ENCODE measurements around the gene FARSA. TPM values are rescaled to one million over a fixed set of nuclear protein-coding genes. Genes with fewer than 3 reads are reported as not detected.

The FARSA gene
- total RNA-seq, 1 experiment from 2014 or later, result 194 TPM

GRCh38 chr19:12899891-12900518 lies 33.5 kb downstream of the FARSA start:
- CTCF ChIA-PET, result no interaction called here

GRCh38 chr19:12896460-12896859 lies 37.1 kb downstream of the FARSA start:
- Histone ChIP-seq H3K9me3 (ENCODE audit: low read length) (no peaks in the 10 kb centered on the region), H2AFZ (ENCODE audit: low read length) (no peak overlapping the region), H3K4me3 (ENCODE audit: low read length) (no peak overlapping the region), H3K79me2 (ENCODE audit: low read length) (peaks cover 8% of the 10 kb centered on the region), H4K20me1 (ENCODE audit: low read length) (no peaks in the 10 kb centered on the region), H3K36me3 (ENCODE audit: low read depth, low read length) (peaks cover 7% of the 10 kb centered on the region; the same call in 1 of the 2 replicates), H3F3A (ENCODE audit: low read length, unreplicated experiment) (no peaks in the 10 kb centered on the region), H3K27me3 (ENCODE audit: low read length) (no peaks in the 10 kb centered on the region), H3K27ac (ENCODE audit: low read length) (no peak overlapping the region), H3K4me2 (ENCODE audit: low read length) (no peak overlapping the region), H3K4me1 (ENCODE audit: insufficient read depth, low read length) (peaks cover 7% of the 10 kb centered on the region), H3K9ac (ENCODE audit: low read length) (no peak overlapping the region), H3K9me2 (replicated peaks; ENCODE audit: low read length) (no peaks in the 10 kb centered on the region)
- DNase-seq (no peak), ATAC-seq (no peak)
- TF ChIP-seq CTCF (conservative IDR thresholded peaks at IDR 0.05; ENCODE audit: low read depth, low read length), result no peak
- intact Hi-C loops (cut with micrococcal nuclease), result no loop called here
- CTCF ChIA-PET, result no interaction called here
- BruUV-seq (replicated peaks), result no TSS peak
- POLR2A ChIA-PET (ENCODE audit: unreplicated experiment), result no interaction called here

More at GRCh38 chr19:12899891-12900518, 33.5 kb downstream of the FARSA start:
- intact Hi-C loops (cut with micrococcal nuclease), result no loop called here
- H3K9me3 ChIP-seq (ENCODE audit: low read length), result no peaks in the 10 kb centered on the region
- H3K4me1 ChIP-seq (ENCODE audit: insufficient read depth, low read length), result no peaks in the 10 kb centered on the region
- H3K9ac ChIP-seq (ENCODE audit: low read length), result no peak overlapping the region
- no peak overlapping the region for H3K4me3 ChIP-seq (ENCODE audit: low read length)
- no peaks in the 10 kb centered on the region for H3K36me3 ChIP-seq (ENCODE audit: low read depth, low read length)
- H3F3A ChIP-seq (ENCODE audit: low read length, unreplicated experiment), result no peaks in the 10 kb centered on the region
- no peak for DNase-seq
- TF ChIP-seq EZH2 (IDR thresholded peaks at IDR 0.05; ENCODE audit: low read length, unreplicated experiment) (no peak), EZH2phosphoT487 (IDR thresholded peaks at IDR 0.05; ENCODE audit: borderline replicate concordance, low read length) (no peak), CTCF (conservative IDR thresholded peaks at IDR 0.05; ENCODE audit: low read depth, low read length) (no peak)
- no peak overlapping the region for H2AFZ ChIP-seq (ENCODE audit: low read length)
- H3K79me2 ChIP-seq (ENCODE audit: low read length), result no peaks in the 10 kb centered on the region
- H4K20me1 ChIP-seq (ENCODE audit: low read length), result no peaks in the 10 kb centered on the region
- BruUV-seq (replicated peaks), result no TSS peak
- H3K27me3 ChIP-seq (ENCODE audit: low read length), result no peaks in the 10 kb centered on the region
- POLR2A ChIA-PET (ENCODE audit: unreplicated experiment), result no interaction called here
- no peak overlapping the region for H3K27ac ChIP-seq (ENCODE audit: low read length)
- no peak for ATAC-seq
- H3K9me2 ChIP-seq (replicated peaks; ENCODE audit: low read length), result no peaks in the 10 kb centered on the region
- H3K4me2 ChIP-seq (ENCODE audit: low read length), result no peak overlapping the region

- ChIA-PET POLR2A (ENCODE audit: unreplicated experiment) (no interaction called here), CTCF (no interaction called here)
- H3K9me2 ChIP-seq (replicated peaks; ENCODE audit: low read length), result no peaks in the 10 kb centered on the region
- no peak overlapping the region for H3K27ac ChIP-seq (ENCODE audit: low read length)
- ATAC-seq, result no peak
- peaks cover 7% of the 10 kb centered on the region; the same call in 1 of the 2 replicates for H3K36me3 ChIP-seq (ENCODE audit: low read depth, low read length)
- H3F3A ChIP-seq (ENCODE audit: low read length, unreplicated experiment), result no peaks in the 10 kb centered on the region
- no peaks in the 10 kb centered on the region for H3K9me3 ChIP-seq (ENCODE audit: low read length)
- no peak for TF ChIP-seq CTCF (conservative IDR thresholded peaks at IDR 0.05; ENCODE audit: low read depth, low read length)
- TF ChIP-seq EZH2 (IDR thresholded peaks at IDR 0.05; ENCODE audit: low read length, unreplicated experiment), result no peak
- no peak for TF ChIP-seq EZH2phosphoT487 (IDR thresholded peaks at IDR 0.05; ENCODE audit: borderline replicate concordance, low read length)
- H4K20me1 ChIP-seq (ENCODE audit: low read length), result no peaks in the 10 kb centered on the region
- H3K79me2 ChIP-seq (ENCODE audit: low read length), result peaks cover 11% of the 10 kb centered on the region
- no peak overlapping the region for H2AFZ ChIP-seq (ENCODE audit: low read length)
- peaks cover 7% of the 10 kb centered on the region for H3K4me1 ChIP-seq (ENCODE audit: insufficient read depth, low read length)
- intact Hi-C loops (cut with micrococcal nuclease), result no loop called here
- no TSS peak for BruUV-seq (replicated peaks)
- H3K4me3 ChIP-seq (ENCODE audit: low read length), result no peak overlapping the region
- no peak overlapping the region for H3K9ac ChIP-seq (ENCODE audit: low read length)
- no peaks in the 10 kb centered on the region for H3K27me3 ChIP-seq (ENCODE audit: low read length)
- no peak overlapping the region for H3K4me2 ChIP-seq (ENCODE audit: low read length)
- no peak for DNase-seq
These were observed 39.9 kb downstream of the FARSA start for GRCh38 chr19:12893582-12893981.

All from PC-3 (cell line).